ENCODE results near the gene ELFN1. TPM values are rescaled to one million over a fixed set of nuclear protein-coding genes. Genes with fewer than 3 reads are reported as not detected.

The ELFN1 gene
- total RNA-seq, 1 donor from 2014 or later: 0.62 TPM

GRCh38 chr7:1748076-1748838, 78.2 kb downstream of the ELFN1 start:
- Mint-ChIP-seq H3K9me3 (ENCODE audit: unreplicated experiment) (no peaks in the 10 kb centered on the region), H3K4me1 (ENCODE audit: unreplicated experiment) (no peaks in the 10 kb centered on the region), H3K4me3 (ENCODE audit: unreplicated experiment) (no peak overlapping the region), H3K36me3 (ENCODE audit: unreplicated experiment) (no peaks in the 10 kb centered on the region), H3K27me3 (ENCODE audit: unreplicated experiment) (peaks cover 8% of the 10 kb centered on the region), H3K27ac (ENCODE audit: unreplicated experiment) (no peak overlapping the region)
- no peak for DNase-seq (ENCODE audit: extremely low spot score, unreplicated experiment)
- no peak for TF ChIP-seq CTCF (IDR thresholded peaks at IDR 0.05)

GRCh38 chr7:1748839-1749173, 78.7 kb downstream of the ELFN1 start:
- TF ChIP-seq CTCF (IDR thresholded peaks at IDR 0.05): no peak
- no peak overlapping the region for H3K4me3 Mint-ChIP-seq (ENCODE audit: unreplicated experiment)
- H3K36me3 Mint-ChIP-seq (ENCODE audit: unreplicated experiment): no peaks in the 10 kb centered on the region
- DNase-seq (ENCODE audit: extremely low spot score, unreplicated experiment): no peak
- H3K4me1 Mint-ChIP-seq (ENCODE audit: unreplicated experiment): no peaks in the 10 kb centered on the region
- H3K27ac Mint-ChIP-seq (ENCODE audit: unreplicated experiment): no peak overlapping the region
- no peaks in the 10 kb centered on the region for H3K9me3 Mint-ChIP-seq (ENCODE audit: unreplicated experiment)
- H3K27me3 Mint-ChIP-seq (ENCODE audit: unreplicated experiment): peaks cover 12% of the 10 kb centered on the region

- no peak for DNase-seq (ENCODE audit: extremely low spot score, unreplicated experiment)
- H3K27ac Mint-ChIP-seq (ENCODE audit: unreplicated experiment): no peak overlapping the region
- no peak for TF ChIP-seq CTCF (IDR thresholded peaks at IDR 0.05)
- no peaks in the 10 kb centered on the region for H3K36me3 Mint-ChIP-seq (ENCODE audit: unreplicated experiment)
- no peaks in the 10 kb centered on the region for H3K9me3 Mint-ChIP-seq (ENCODE audit: unreplicated experiment)
- H3K4me3 Mint-ChIP-seq (ENCODE audit: unreplicated experiment): no peak overlapping the region
- peaks cover 15% of the 10 kb centered on the region for H3K27me3 Mint-ChIP-seq (ENCODE audit: unreplicated experiment)
- no peaks in the 10 kb centered on the region for H3K4me1 Mint-ChIP-seq (ENCODE audit: unreplicated experiment)
Observed at GRCh38 chr7:1749351-1749863, 79.3 kb downstream of the ELFN1 start.

- TF ChIP-seq CTCF (IDR thresholded peaks at IDR 0.05): no peak
- H3K4me3 Mint-ChIP-seq (ENCODE audit: unreplicated experiment): no peak overlapping the region
- no peak overlapping the region for H3K27ac Mint-ChIP-seq (ENCODE audit: unreplicated experiment)
- H3K9me3 Mint-ChIP-seq (ENCODE audit: unreplicated experiment): no peaks in the 10 kb centered on the region
- H3K4me1 Mint-ChIP-seq (ENCODE audit: unreplicated experiment): no peaks in the 10 kb centered on the region
- peaks cover 20% of the 10 kb centered on the region for H3K27me3 Mint-ChIP-seq (ENCODE audit: unreplicated experiment)
- DNase-seq (ENCODE audit: extremely low spot score, unreplicated experiment): peak; percentile 84
- H3K36me3 Mint-ChIP-seq (ENCODE audit: unreplicated experiment): no peaks in the 10 kb centered on the region
Observed at GRCh38 chr7:1749864-1750466, 79.9 kb downstream of the ELFN1 start.

GRCh38 chr7:1750541-1751021, 80.5 kb downstream of the ELFN1 start:
- Mint-ChIP-seq H3K4me1 (ENCODE audit: unreplicated experiment) (no peaks in the 10 kb centered on the region), H3K27ac (ENCODE audit: unreplicated experiment) (no peak overlapping the region), H3K36me3 (ENCODE audit: unreplicated experiment) (no peaks in the 10 kb centered on the region), H3K27me3 (ENCODE audit: unreplicated experiment) (peaks cover 27% of the 10 kb centered on the region), H3K4me3 (ENCODE audit: unreplicated experiment) (no peak overlapping the region), H3K9me3 (ENCODE audit: unreplicated experiment) (no peaks in the 10 kb centered on the region)
- TF ChIP-seq CTCF (IDR thresholded peaks at IDR 0.05): no peak
- no peak for DNase-seq (ENCODE audit: extremely low spot score, unreplicated experiment)

Measured in osteocyte (in vitro differentiated cells).